SK-MEL-5 (cell line): ENCODE measurements around the gene NCAM2. TPM values are rescaled to one million over a fixed set of nuclear protein-coding genes. Genes with fewer than 3 reads are reported as not detected.

Experiments used
- DNase-seq: peaks from one replicate; pipeline ENCODE4 v3.0.0-alpha.2; 2016; ENCODE audit warnings: low read depth, low spot score
- in situ Hi-C: cut with HindIII; loops from 2 replicates; pipeline ENCODE4 v1.10.0; 2016; ENCODE audit warnings: low sequenced_read_pairs, high pct_unique_total_duplicates, low pct_unique_long_range_greater_than_20kb
- total RNA-seq: library from RNA; depleted of rRNA; stranded (reverse); fragments of >200 nt; shearing (Covaris generic); gene quantifications from 2 replicates; pipeline ENCODE4 v1.2.3, GENCODE V29; 2014

Gene NCAM2
- total RNA-seq, 1 experiment from 2014 or later = 7.3 TPM

- DNase-seq = no peak
- in situ Hi-C loops = no loop called here
Observed at GRCh38 chr21:21184771-21185528, 186.7 kb downstream of the NCAM2 start.

DNA sequence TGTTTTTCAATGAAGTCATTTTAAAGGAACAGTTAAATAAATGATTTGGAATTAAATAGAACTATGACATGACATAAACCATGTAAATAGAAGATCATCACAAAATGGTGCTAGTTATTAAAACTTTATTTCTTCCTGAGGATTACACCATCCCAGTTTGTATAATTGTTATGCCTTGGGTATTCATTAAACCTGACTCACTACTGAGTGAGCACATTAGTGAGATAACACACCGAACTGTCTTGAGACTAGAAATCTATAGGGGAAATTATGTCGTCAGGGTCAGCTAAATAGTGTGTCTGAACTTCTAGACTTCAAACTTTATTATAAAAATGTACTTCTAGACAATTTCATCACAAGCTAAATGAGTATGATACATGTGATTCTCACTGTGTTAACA, 189.4 kb downstream of the NCAM2 start:
- DNase-seq = no peak
- in situ Hi-C loops = no loop called here

- in situ Hi-C loops = no loop called here
- DNase-seq = no peak
Observed at GRCh38 chr21:21188513-21189195, 190.4 kb downstream of the NCAM2 start.

- in situ Hi-C loops = no loop called here
- DNase-seq = no peak
Observed at GRCh38 chr21:21195417-21195943, 197.3 kb downstream of the NCAM2 start.

DNA sequence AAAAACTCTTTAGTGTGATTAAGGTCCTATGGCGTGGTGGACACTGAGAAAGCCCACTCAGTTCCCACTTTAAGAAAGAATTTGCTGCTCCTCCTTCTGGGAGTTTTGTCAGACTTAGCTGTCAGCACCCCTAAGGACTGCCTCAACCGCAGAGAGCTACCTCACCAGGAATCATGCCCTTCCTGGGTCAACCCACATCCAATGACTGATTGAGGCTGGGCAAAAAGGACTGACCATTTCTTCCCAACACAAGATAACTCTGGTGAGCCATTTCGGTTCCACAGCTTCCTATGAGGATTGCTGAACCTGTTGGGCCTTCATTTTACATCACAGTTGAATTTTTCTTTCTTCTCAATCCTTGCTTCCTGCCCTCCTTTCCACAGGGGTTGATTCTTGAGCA, 197.9 kb downstream of the NCAM2 start:
- in situ Hi-C loops = no loop called here
- no peak for DNase-seq

- no peak for DNase-seq
- in situ Hi-C loops = no loop called here
Observed at GRCh38 chr21:21196848-21197247, 198.6 kb downstream of the NCAM2 start.

GRCh38 chr21:21199342-21200102, 201.3 kb downstream of the NCAM2 start:
- DNase-seq = no peak
- in situ Hi-C loops = no loop called here

- in situ Hi-C loops = no loop called here
- DNase-seq = peak; percentile 80
Observed at GRCh38 chr21:21200103-21200938, 202.1 kb downstream of the NCAM2 start.

DNA sequence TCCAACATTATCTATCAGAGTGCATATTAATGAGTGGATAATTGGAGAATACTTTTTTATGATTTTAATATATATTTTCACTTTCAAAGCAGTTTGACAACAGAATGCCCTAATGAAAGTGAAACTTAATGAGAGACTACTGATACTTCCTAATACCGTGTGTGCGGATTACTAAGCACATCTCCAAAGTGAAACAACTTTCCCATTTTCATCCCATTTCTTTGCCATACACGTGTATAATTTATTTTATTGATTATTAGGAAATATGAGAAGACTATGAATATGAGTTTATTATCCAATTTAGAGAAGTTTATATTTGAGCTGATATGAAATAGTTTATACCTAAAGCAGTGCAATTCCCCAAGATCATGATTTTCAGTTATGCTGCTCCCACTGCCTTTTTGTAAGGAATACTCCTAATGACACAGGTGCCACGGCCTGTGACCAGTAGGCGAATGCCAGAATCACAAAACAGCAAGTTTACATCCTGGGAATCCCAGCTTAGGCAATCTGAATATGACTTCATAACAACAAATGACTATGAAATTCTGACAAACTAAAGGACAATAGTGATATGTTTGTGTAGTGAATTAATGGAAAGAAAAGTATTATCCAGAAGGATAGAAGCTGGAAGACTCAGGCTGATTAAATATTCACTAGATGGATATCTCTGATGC, 202.9 kb downstream of the NCAM2 start:
- in situ Hi-C loops = no loop called here
- peak; percentile 15 for DNase-seq

GRCh38 chr21:21203822-21204339, 205.7 kb downstream of the NCAM2 start:
- in situ Hi-C loops = no loop called here
- no peak for DNase-seq

DNA sequence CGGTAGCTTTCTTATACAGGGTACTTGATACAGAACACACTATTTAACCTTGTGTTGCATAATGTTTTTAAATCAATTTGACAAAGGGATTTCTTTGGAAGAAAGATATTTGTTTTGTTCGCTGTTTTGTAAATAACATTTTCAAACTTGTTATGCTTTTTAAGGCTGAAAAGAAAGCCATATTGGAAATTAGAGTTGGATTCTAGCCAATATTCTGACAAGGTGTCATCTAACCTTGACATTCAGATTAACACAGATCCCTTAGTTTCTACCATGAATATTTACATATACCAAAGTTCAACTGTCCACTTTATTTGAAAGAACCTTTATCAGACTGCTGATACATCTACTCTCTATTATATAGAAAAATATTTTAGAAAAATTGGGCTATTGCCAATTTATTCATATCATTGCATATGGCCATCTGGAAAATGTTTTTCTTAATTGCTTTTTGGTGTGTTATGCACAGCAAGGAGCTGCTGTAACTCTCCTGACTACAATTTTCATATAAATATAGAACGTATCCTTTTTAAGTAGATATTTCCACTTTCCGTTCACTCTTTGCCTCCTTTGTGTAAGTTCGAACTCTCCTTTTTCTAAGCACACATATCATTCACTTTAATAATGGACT, 206.3 kb downstream of the NCAM2 start:
- in situ Hi-C loops = no loop called here

DNA sequence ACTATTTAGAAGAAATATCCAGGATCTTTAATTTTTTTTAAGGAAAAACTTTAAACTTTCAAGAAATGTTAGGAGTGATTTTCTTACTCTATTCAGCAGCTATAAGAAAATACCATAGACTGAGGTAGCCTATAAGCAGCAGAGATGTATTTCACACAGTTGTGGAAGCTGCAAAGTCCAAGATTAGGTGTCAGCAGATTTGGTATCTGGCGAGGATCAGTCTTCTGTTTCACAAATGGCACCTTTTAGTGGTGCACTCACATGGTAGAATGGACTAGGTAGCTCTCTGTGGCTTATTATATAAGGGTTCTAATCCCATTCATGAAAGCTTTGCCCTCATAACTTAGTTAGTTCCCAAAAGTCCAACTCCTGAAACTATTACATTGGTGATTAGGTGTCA, 207.4 kb downstream of the NCAM2 start:
- in situ Hi-C loops = no loop called here
- no peak for DNase-seq

More for the DNA sequence above, 206.3 kb downstream of the NCAM2 start:
- no peak for DNase-seq

- no peak for DNase-seq
- in situ Hi-C loops = no loop called here
Observed at GRCh38 chr21:21210552-21210951, 212.3 kb downstream of the NCAM2 start.

- in situ Hi-C loops = no loop called here
- DNase-seq = no peak
Observed at GRCh38 chr21:21213297-21213696, 215.1 kb downstream of the NCAM2 start.

- DNase-seq = no peak
- in situ Hi-C loops = no loop called here
Observed at GRCh38 chr21:21216047-21216446, 217.8 kb downstream of the NCAM2 start.

DNA sequence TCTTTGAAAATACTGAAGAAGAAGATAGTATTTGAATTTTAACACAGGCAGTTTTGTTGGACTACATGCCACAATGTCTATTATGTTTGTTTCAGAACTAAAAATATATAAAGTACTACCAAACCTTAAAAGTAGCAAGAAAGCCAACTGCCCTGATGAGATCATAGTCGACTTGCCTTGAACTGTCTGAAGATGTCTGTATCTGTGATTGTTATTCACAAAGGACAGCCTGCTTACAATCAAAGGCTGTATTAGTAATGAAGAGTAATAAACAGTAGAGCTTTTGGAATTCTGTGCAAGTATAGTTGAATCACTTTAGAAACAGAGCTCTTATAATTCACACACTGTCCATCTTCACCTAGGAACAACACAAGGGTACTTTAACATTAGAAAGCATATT, 228.3 kb downstream of the NCAM2 start:
- DNase-seq = no peak
- in situ Hi-C loops = no loop called here
